ENCODE measurements around the gene LELP1. TPM values are rescaled to one million over a fixed set of nuclear protein-coding genes. Genes with fewer than 3 reads are reported as not detected.

The LELP1 gene
- total RNA-seq, 4 donors from 2014 or later, result not detected

GRCh38 chr1:153246018-153246417 lies 42.8 kb downstream of the LELP1 start:
- Histone ChIP-seq H3K4me1 (no peaks in the 10 kb centered on the region), H3K36me3 (no peaks in the 10 kb centered on the region), H3K4me3 (no peak overlapping the region), H3K9me3 (no peaks in the 10 kb centered on the region), H3K27ac (no peak overlapping the region), H3K27me3 (no peaks in the 10 kb centered on the region)
- WGBS, 2 donors (ENCODE audit: low coverage in 1 of 2), result 75% methylated on average over 1 of the region's 1 CpG; no CpG with 5 or more reads in 1 of the 2 donors
- in situ Hi-C loops (cut with MboI; ENCODE audit: low pct_ligation_motif_present in 1 of 4, low pct_unique_long_range_greater_than_20kb in 1 of 4, low sequenced_read_pairs in 3 of 4) (no loop called here), intact Hi-C loops (cut with DNase I; ENCODE audit: low total_unique reads) (no loop called here)
- TF ChIP-seq POLR2AphosphoS5 (IDR thresholded peaks at IDR 0.05) (no peak), POLR2A (IDR thresholded peaks at IDR 0.05) (no peak), CTCF (IDR thresholded peaks at IDR 0.05) (no peak), EP300 (IDR thresholded peaks at IDR 0.05; ENCODE audit: low read depth) (no peak)
- DNase-seq, result no peak

- WGBS, 2 donors (ENCODE audit: low coverage in 1 of 2), result 88% methylated on average over 2 of the region's 2 CpGs; no CpG with 5 or more reads in 1 of the 2 donors
- no peak overlapping the region for H3K4me3 ChIP-seq
- intact Hi-C loops (cut with DNase I; ENCODE audit: low total_unique reads) (no loop called here), in situ Hi-C loops (cut with MboI; ENCODE audit: low pct_ligation_motif_present in 1 of 4, low pct_unique_long_range_greater_than_20kb in 1 of 4, low sequenced_read_pairs in 3 of 4) (no loop called here)
- H3K9me3 ChIP-seq, result no peaks in the 10 kb centered on the region
- H3K27ac ChIP-seq, result no peak overlapping the region
- no peaks in the 10 kb centered on the region for H3K36me3 ChIP-seq
- no peaks in the 10 kb centered on the region for H3K4me1 ChIP-seq
- DNase-seq, result no peak
- TF ChIP-seq POLR2A (IDR thresholded peaks at IDR 0.05) (no peak), POLR2AphosphoS5 (IDR thresholded peaks at IDR 0.05) (no peak), CTCF (IDR thresholded peaks at IDR 0.05) (no peak), EP300 (IDR thresholded peaks at IDR 0.05; ENCODE audit: low read depth) (no peak)
- H3K27me3 ChIP-seq, result no peaks in the 10 kb centered on the region
These were observed 43.6 kb downstream of the LELP1 start for GRCh38 chr1:153246825-153247224.

GRCh38 chr1:153248176-153248879 lies 45.1 kb downstream of the LELP1 start:
- no peaks in the 10 kb centered on the region for H3K36me3 ChIP-seq
- in situ Hi-C loops (cut with MboI; ENCODE audit: low pct_ligation_motif_present in 1 of 4, low pct_unique_long_range_greater_than_20kb in 1 of 4, low sequenced_read_pairs in 3 of 4) (no loop called here), intact Hi-C loops (cut with DNase I; ENCODE audit: low total_unique reads) (no loop called here)
- H3K4me1 ChIP-seq, result no peaks in the 10 kb centered on the region
- no peaks in the 10 kb centered on the region for H3K27me3 ChIP-seq
- DNase-seq, result no peak
- H3K4me3 ChIP-seq, result no peak overlapping the region
- TF ChIP-seq POLR2AphosphoS5 (IDR thresholded peaks at IDR 0.05) (no peak), CTCF (IDR thresholded peaks at IDR 0.05) (no peak), EP300 (IDR thresholded peaks at IDR 0.05; ENCODE audit: low read depth) (no peak)
- no peaks in the 10 kb centered on the region for H3K9me3 ChIP-seq
- H3K27ac ChIP-seq, result no peak overlapping the region
- 67 to 72% methylated on average over 1 to 5 of the region's 5 CpGs for WGBS, 2 donors (ENCODE audit: low coverage in 1 of 2)

GRCh38 chr1:153250166-153250565 lies 46.9 kb downstream of the LELP1 start:
- H3K27me3 ChIP-seq, result no peaks in the 10 kb centered on the region
- H3K36me3 ChIP-seq, result no peaks in the 10 kb centered on the region
- intact Hi-C loops (cut with DNase I; ENCODE audit: low total_unique reads) (no loop called here), in situ Hi-C loops (cut with MboI; ENCODE audit: low pct_ligation_motif_present in 1 of 4, low pct_unique_long_range_greater_than_20kb in 1 of 4, low sequenced_read_pairs in 3 of 4) (no loop called here)
- H3K4me3 ChIP-seq, result no peak overlapping the region
- H3K9me3 ChIP-seq, result no peaks in the 10 kb centered on the region
- no peak overlapping the region for H3K27ac ChIP-seq
- TF ChIP-seq EP300 (IDR thresholded peaks at IDR 0.05; ENCODE audit: low read depth), result no peak
- TF ChIP-seq POLR2AphosphoS5 (IDR thresholded peaks at IDR 0.05), result no peak
- TF ChIP-seq CTCF (IDR thresholded peaks at IDR 0.05), result no peak
- no peak for TF ChIP-seq POLR2A (IDR thresholded peaks at IDR 0.05)
- H3K4me1 ChIP-seq, result no peaks in the 10 kb centered on the region
- WGBS, 2 donors (ENCODE audit: low coverage in 1 of 2), result 57% methylated on average over 1 of the region's 1 CpG; no CpG with 5 or more reads in 1 of the 2 donors
- DNase-seq, result no peak

Data from transverse colon (tissue), 4 donors.